ENCODE results near the gene APBA2. TPM values are rescaled to one million over a fixed set of nuclear protein-coding genes. Genes with fewer than 3 reads are reported as not detected.

The APBA2 gene
- total RNA-seq, 1 experiment from 2014 or later: 0.31 TPM

GRCh38 chr15:29156521-29156920, 270.7 kb downstream of the APBA2 start:
- no peaks in the 10 kb centered on the region for H3K4me1 ChIP-seq (ENCODE audit: control insufficient read depth, insufficient read depth, low read length)
- ATAC-seq: no peak
- POLR2A ChIA-PET: no interaction called here
- no peaks in the 10 kb centered on the region for H3K27me3 ChIP-seq (ENCODE audit: control insufficient read depth, insufficient read depth, low read length)
- H3K4me3 ChIP-seq (ENCODE audit: low read depth in 2 of 2, low read length in 2 of 2): no peak overlapping the region
- DNase-seq (ENCODE audit: low read depth, low spot score): no peak
- no peaks in the 10 kb centered on the region for H3K36me3 ChIP-seq (ENCODE audit: control insufficient read depth, insufficient read depth, low read length)
- intact Hi-C loops (cut with micrococcal nuclease; ENCODE audit: unreplicated experiment): no loop called here
- no peaks in the 10 kb centered on the region for H3K9me3 ChIP-seq (ENCODE audit: control insufficient read depth, insufficient read depth, low read depth, low read length)
- no peak for TF ChIP-seq SIN3A (IDR thresholded peaks at IDR 0.05; ENCODE audit: borderline replicate concordance, insufficient read depth, low read depth, low read length)
- TF ChIP-seq POLR2AphosphoS5 (IDR thresholded peaks at IDR 0.05; ENCODE audit: low read depth, low read length): no peak
- no peak for TF ChIP-seq REST (IDR thresholded peaks at IDR 0.05; ENCODE audit: insufficient read depth in 1 of 2, low read depth in 2 of 2, low read length in 1 of 2)
- TF ChIP-seq CTCF (IDR thresholded peaks at IDR 0.05): no peak
- no peak for TF ChIP-seq TCF7L2 (IDR thresholded peaks at IDR 0.05; ENCODE audit: low read depth, low read length)
- BruUV-seq (replicated peaks): no TSS peak
- CTCF ChIA-PET: no interaction called here
- no peak overlapping the region for H3K27ac ChIP-seq (ENCODE audit: low read length)
- in situ Hi-C loops (cut with HindIII; ENCODE audit: low pct_unique_long_range_greater_than_20kb, low sequenced_read_pairs): no loop called here

- no peak for DNase-seq (ENCODE audit: low read depth, low spot score)
- Histone ChIP-seq H3K27me3 (ENCODE audit: control insufficient read depth, insufficient read depth, low read length) (no peaks in the 10 kb centered on the region; the same call in 1 of the 2 replicates), H3K36me3 (ENCODE audit: control insufficient read depth, insufficient read depth, low read length) (no peaks in the 10 kb centered on the region), H3K27ac (ENCODE audit: low read length) (no peak overlapping the region), H3K9me3 (ENCODE audit: control insufficient read depth, insufficient read depth, low read depth, low read length) (no peaks in the 10 kb centered on the region), H3K4me3 (ENCODE audit: low read depth in 2 of 2, low read length in 2 of 2) (no peak overlapping the region), H3K4me1 (ENCODE audit: control insufficient read depth, insufficient read depth, low read length) (no peaks in the 10 kb centered on the region)
- BruUV-seq (replicated peaks): no TSS peak
- POLR2A ChIA-PET: no interaction called here
- intact Hi-C loops (cut with micrococcal nuclease; ENCODE audit: unreplicated experiment) (no loop called here), in situ Hi-C loops (cut with HindIII; ENCODE audit: low pct_unique_long_range_greater_than_20kb, low sequenced_read_pairs) (no loop called here)
- no peak for TF ChIP-seq CTCF (IDR thresholded peaks at IDR 0.05)
- no peak for TF ChIP-seq POLR2AphosphoS5 (IDR thresholded peaks at IDR 0.05; ENCODE audit: low read depth, low read length)
- no peak for TF ChIP-seq REST (IDR thresholded peaks at IDR 0.05; ENCODE audit: insufficient read depth in 1 of 2, low read depth in 2 of 2, low read length in 1 of 2)
- no peak for TF ChIP-seq SIN3A (IDR thresholded peaks at IDR 0.05; ENCODE audit: borderline replicate concordance, insufficient read depth, low read depth, low read length)
- TF ChIP-seq TCF7L2 (IDR thresholded peaks at IDR 0.05; ENCODE audit: low read depth, low read length): no peak
- CTCF ChIA-PET: no interaction called here
- ATAC-seq: no peak
These were observed 274.1 kb downstream of the APBA2 start for GRCh38 chr15:29159771-29160455.
